GM23338 (cell line): ENCODE measurements around the gene CD47. TPM values are rescaled to one million over a fixed set of nuclear protein-coding genes. Genes with fewer than 3 reads are reported as not detected.
A peak's percentile ranks its signal among the peaks of the same experiment; 100 is the strongest.

Experiments
- ATAC-seq: fragments of 200-7000 bp; cut with Tn5 transposase; 3 replicates; pipeline ENCODE4 v1.9.1; 2020
- DNase-seq: peaks from one replicate; pipeline ENCODE4 v3.0.0-alpha.2; 2015; ENCODE audit warnings: low spot score
- H2AFZ ChIP-seq: fragments of 200-600 bp; sonication (generic); 2 replicates; pipeline ENCODE4 v1.8.0; 2016; ENCODE audit warnings: antibody characterized with exemption, mild to moderate bottlenecking, moderate library complexity
- H3F3A ChIP-seq: fragments of 200-600 bp; sonication (generic); replicated peaks from 2 replicates; pipeline ENCODE4 v1.8.0; 2017; ENCODE audit warnings: antibody characterized with exemption, mixed run types, low read depth
- H3K27ac ChIP-seq: fragments of 200-600 bp; sonication (generic); 2 replicates; pipeline ENCODE4 v1.6.1; 2016; ENCODE audit warnings: low read depth
- H3K27me3 ChIP-seq: fragments of 200-600 bp; sonication (generic); 2 replicates; pipeline ENCODE4 v1.8.0; 2016; ENCODE audit warnings: mild to moderate bottlenecking, mixed run types, moderate library complexity; ENCODE audit not compliant: insufficient read depth
- H3K36me3 ChIP-seq: fragments of 200-600 bp; sonication (generic); 2 replicates; pipeline ENCODE4 v1.8.0; 2016; ENCODE audit warnings: mild to moderate bottlenecking; ENCODE audit not compliant: insufficient read depth
- H3K4me1 ChIP-seq: fragments of 200-600 bp; sonication (generic); 2 replicates; pipeline ENCODE4 v1.8.0; 2016; ENCODE audit warnings: mild to moderate bottlenecking, moderate library complexity; ENCODE audit not compliant: insufficient read depth
- H3K4me2 ChIP-seq: fragments of 200-600 bp; sonication (generic); 2 replicates; pipeline ENCODE4 v1.7.1; 2017; ENCODE audit warnings: mixed run types
- H3K4me3 ChIP-seq: fragments of 200-600 bp; sonication (generic); 2 replicates; pipeline ENCODE4 v1.6.1; 2016; ENCODE audit warnings: mixed run types
- H3K79me2 ChIP-seq: fragments of 200-600 bp; sonication (generic); replicated peaks from 2 replicates; pipeline ENCODE4 v1.8.0; 2017; ENCODE audit warnings: mild to moderate bottlenecking; ENCODE audit not compliant: insufficient read depth
- H3K9me2 ChIP-seq: fragments of 200-600 bp; sonication (generic); 2 replicates; pipeline ENCODE4 v1.8.0; 2017; ENCODE audit not compliant: insufficient read depth
- H4K20me1 ChIP-seq: fragments of 200-600 bp; sonication (generic); replicated peaks from 2 replicates; pipeline ENCODE4 v1.8.0; 2017; ENCODE audit warnings: mild to moderate bottlenecking; ENCODE audit not compliant: insufficient read depth
- H3K27ac Mint-ChIP-seq: 2 replicates; pipeline ENCODE4 v1.8.0; 2020; ENCODE audit warnings: inconsistent platforms, mild to moderate bottlenecking, moderate library complexity, mixed read lengths
- H3K27me3 Mint-ChIP-seq: 3 replicates; pipeline ENCODE4 v1.8.0; 2022; ENCODE audit warnings: low read depth, mild to moderate bottlenecking, moderate library complexity, mixed read lengths, inconsistent platforms; ENCODE audit not compliant: insufficient read depth, poor library complexity
- H3K36me3 Mint-ChIP-seq: 3 replicates; pipeline ENCODE4 v1.8.0; 2021; ENCODE audit warnings: low read depth, mild to moderate bottlenecking, inconsistent platforms, moderate library complexity, mixed read lengths
- H3K4me1 Mint-ChIP-seq: 3 replicates; pipeline ENCODE4 v1.8.0; 2020; ENCODE audit warnings: mild to moderate bottlenecking, inconsistent platforms, mixed read lengths
- H3K4me3 Mint-ChIP-seq: 3 replicates; pipeline ENCODE4 v1.8.0; 2021; ENCODE audit warnings: moderate library complexity, mild to moderate bottlenecking, inconsistent platforms, mixed read lengths
- H3K9me3 Mint-ChIP-seq: 3 replicates; pipeline ENCODE4 v1.8.0; 2020; ENCODE audit warnings: moderate library complexity, mild to moderate bottlenecking, inconsistent platforms, mixed read lengths
- EZH2 ChIP-seq: fragments of 200-600 bp; sonication (generic); IDR thresholded peaks from one replicate; pipeline ENCODE4 v1.8.0; 2017; ENCODE audit warnings: antibody characterized with exemption, mild to moderate bottlenecking, low read depth; ENCODE audit not compliant: unreplicated experiment
- JUNB ChIP-seq: IDR thresholded peaks from one replicate; pipeline ENCODE4 v1.6.1; 2016; ENCODE audit warnings: antibody characterized with exemption; ENCODE audit not compliant: unreplicated experiment
- NANOG ChIP-seq: IDR thresholded peaks from 2 replicates; pipeline ENCODE4 v1.6.1; 2016; ENCODE audit warnings: antibody characterized with exemption, borderline replicate concordance
- STAT1 ChIP-seq: IDR thresholded peaks from one replicate; pipeline ENCODE4 v1.6.1; 2016; ENCODE audit warnings: antibody characterized with exemption; ENCODE audit not compliant: unreplicated experiment
- polyA plus RNA-seq: library from polyadenylated mRNA; unstranded; fragments of >200 nt; fragmentation: Nextera tagmentation; extraction: Ambion mirVana; gene quantifications from 2 replicates; pipeline ENCODE4 v1.2.1, GENCODE V29; 2016
- total RNA-seq: library from RNA; depleted of rRNA; stranded (reverse); fragments of >200 nt; shearing (Covaris generic); gene quantifications from 2 replicates; pipeline ENCODE4 v1.2.3, GENCODE V29; 2014
- TF ChIP-seq, protein P1 (sequence below): fragments of 250-450 bp; sonication (Bioruptor Pico); IDR thresholded peaks from 2 replicates; pipeline ENCODE4 v1.5.0; 2020; ENCODE audit warnings: mild to moderate bottlenecking, moderate library complexity
- TF ChIP-seq, protein P2 (sequence below), 2 experiments: fragments of 200-600 bp in 1 of 2; sonication (generic) in 1 of 2; conservative IDR thresholded peaks; 2 replicates each; pipeline versions ENCODE4 v1.5.1 to v1.6.1; 2016 to 2017; ENCODE audit warnings: antibody characterized with exemption in 2 of 2, low read depth in 2 of 2, mild to moderate bottlenecking in 2 of 2, moderate library complexity in 1 of 2
- TF ChIP-seq, protein P3 (sequence below): IDR thresholded peaks from 2 replicates; pipeline ENCODE4 v1.6.1; 2016; ENCODE audit warnings: antibody characterized with exemption

Gene CD47
- total and polyA plus RNA-seq, 2 experiments from 2014 or later: 22.1 to 26.9 TPM

DNA sequence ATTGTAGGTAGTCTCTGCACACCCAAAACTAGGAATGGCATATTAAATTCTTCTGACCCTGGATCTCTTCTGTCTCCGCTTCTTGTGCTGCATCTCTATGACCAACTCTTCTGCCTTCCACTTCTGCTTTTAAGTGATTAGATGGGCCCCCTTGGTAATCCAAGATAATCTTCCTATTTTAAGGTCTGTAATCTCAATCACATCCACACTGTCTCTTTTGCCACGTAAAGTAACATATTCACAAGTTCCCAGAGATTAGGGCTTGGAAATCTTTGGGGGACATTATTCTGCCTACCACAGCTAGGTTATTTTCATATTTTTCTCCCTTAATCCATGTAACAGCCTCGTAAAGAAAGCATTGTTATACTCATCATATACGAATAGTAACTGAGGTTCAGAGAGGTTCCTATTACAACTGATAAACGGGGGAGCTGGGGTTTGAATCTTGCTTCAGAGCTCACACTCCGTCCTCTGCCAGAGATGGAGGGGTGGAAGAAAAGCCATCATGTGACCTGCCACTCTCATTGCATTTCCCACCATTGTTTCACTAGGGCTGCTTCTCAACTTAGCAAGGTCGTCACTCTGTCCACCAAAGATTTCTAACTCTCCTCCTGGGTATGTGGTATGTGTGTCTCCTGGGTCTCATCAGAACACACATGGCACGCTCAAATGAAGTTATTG, 6.6 kb upstream of the CD47 start (continued):
- TF ChIP-seq, protein P1, sequence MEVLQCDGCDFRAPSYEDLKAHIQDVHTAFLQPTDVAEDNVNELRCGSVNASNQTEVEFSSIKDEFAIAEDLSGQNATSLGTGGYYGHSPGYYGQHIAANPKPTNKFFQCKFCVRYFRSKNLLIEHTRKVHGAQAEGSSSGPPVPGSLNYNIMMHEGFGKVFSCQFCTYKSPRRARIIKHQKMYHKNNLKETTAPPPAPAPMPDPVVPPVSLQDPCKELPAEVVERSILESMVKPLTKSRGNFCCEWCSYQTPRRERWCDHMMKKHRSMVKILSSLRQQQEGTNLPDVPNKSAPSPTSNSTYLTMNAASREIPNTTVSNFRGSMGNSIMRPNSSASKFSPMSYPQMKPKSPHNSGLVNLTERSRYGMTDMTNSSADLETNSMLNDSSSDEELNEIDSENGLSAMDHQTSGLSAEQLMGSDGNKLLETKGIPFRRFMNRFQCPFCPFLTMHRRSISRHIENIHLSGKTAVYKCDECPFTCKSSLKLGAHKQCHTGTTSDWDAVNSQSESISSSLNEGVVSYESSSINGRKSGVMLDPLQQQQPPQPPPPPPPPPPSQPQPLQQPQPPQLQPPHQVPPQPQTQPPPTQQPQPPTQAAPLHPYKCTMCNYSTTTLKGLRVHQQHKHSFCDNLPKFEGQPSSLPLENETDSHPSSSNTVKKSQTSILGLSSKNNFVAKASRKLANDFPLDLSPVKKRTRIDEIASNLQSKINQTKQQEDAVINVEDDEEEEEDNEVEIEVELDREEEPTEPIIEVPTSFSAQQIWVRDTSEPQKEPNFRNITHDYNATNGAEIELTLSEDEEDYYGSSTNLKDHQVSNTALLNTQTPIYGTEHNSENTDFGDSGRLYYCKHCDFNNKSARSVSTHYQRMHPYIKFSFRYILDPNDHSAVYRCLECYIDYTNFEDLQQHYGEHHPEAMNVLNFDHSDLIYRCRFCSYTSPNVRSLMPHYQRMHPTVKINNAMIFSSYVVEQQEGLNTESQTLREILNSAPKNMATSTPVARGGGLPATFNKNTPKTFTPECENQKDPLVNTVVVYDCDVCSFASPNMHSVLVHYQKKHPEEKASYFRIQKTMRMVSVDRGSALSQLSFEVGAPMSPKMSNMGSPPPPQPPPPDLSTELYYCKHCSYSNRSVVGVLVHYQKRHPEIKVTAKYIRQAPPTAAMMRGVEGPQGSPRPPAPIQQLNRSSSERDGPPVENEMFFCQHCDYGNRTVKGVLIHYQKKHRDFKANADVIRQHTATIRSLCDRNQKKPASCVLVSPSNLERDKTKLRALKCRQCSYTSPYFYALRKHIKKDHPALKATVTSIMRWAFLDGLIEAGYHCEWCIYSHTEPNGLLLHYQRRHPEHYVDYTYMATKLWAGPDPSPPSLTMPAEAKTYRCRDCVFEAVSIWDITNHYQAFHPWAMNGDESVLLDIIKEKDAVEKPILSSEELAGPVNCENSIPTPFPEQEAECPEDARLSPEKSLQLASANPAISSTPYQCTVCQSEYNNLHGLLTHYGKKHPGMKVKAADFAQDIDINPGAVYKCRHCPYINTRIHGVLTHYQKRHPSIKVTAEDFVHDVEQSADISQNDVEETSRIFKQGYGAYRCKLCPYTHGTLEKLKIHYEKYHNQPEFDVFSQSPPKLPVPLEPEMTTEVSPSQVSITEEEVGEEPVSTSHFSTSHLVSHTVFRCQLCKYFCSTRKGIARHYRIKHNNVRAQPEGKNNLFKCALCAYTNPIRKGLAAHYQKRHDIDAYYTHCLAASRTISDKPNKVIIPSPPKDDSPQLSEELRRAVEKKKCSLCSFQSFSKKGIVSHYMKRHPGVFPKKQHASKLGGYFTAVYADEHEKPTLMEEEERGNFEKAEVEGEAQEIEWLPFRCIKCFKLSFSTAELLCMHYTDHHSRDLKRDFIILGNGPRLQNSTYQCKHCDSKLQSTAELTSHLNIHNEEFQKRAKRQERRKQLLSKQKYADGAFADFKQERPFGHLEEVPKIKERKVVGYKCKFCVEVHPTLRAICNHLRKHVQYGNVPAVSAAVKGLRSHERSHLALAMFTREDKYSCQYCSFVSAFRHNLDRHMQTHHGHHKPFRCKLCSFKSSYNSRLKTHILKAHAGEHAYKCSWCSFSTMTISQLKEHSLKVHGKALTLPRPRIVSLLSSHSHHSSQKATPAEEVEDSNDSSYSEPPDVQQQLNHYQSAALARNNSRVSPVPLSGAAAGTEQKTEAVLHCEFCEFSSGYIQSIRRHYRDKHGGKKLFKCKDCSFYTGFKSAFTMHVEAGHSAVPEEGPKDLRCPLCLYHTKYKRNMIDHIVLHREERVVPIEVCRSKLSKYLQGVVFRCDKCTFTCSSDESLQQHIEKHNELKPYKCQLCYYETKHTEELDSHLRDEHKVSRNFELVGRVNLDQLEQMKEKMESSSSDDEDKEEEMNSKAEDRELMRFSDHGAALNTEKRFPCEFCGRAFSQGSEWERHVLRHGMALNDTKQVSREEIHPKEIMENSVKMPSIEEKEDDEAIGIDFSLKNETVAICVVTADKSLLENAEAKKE (CRISPR knock-in tag): no peak
- TF ChIP-seq, protein P2, sequence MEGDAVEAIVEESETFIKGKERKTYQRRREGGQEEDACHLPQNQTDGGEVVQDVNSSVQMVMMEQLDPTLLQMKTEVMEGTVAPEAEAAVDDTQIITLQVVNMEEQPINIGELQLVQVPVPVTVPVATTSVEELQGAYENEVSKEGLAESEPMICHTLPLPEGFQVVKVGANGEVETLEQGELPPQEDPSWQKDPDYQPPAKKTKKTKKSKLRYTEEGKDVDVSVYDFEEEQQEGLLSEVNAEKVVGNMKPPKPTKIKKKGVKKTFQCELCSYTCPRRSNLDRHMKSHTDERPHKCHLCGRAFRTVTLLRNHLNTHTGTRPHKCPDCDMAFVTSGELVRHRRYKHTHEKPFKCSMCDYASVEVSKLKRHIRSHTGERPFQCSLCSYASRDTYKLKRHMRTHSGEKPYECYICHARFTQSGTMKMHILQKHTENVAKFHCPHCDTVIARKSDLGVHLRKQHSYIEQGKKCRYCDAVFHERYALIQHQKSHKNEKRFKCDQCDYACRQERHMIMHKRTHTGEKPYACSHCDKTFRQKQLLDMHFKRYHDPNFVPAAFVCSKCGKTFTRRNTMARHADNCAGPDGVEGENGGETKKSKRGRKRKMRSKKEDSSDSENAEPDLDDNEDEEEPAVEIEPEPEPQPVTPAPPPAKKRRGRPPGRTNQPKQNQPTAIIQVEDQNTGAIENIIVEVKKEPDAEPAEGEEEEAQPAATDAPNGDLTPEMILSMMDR (conservative IDR thresholded peaks at IDR 0.05; ENCODE audit: low read depth in 2 of 2): no peak
- TF ChIP-seq JUNB: no peak

DNA sequence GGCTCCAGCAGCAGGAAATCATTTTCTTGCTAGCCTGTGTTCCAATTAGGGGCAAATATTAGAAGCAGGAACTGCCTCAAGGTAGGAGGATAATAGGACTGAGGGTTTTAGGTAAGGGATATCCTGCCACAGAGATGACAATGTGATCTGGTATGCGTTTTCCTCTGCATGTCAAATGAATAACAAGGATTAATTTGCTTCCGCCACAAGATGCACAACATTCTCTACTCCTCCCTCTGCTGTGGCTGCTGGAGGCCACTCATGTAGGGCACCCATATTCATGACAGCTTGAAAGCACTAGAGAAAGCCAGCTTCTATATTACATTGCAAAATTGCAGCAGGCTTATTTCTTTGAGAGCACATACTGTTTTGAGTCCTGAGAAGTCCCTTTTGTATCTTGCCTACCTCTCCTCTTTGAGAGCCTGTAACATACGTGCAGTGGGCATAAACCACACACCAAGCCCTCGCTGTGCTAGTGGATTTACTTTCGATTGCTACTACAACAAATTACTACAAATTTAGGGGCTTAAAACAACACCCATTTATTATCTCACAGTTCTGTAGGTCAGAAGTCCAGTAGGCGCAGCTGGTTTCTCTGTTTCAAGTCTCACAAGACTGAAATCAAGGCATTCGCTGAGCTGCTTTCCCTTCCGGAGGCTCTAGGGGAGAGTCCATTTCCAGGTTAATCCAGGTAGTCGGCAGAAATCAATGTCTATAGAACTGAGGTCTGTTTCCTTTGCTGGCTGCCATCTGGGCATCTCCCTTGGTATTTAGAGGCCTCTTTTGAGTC, 5.9 kb upstream of the CD47 start:
- H2AFZ ChIP-seq: 0 out of 2 replicates have a peak overlapping the region, but pooled peaks have one; percentile 14
- no peaks in the 10 kb centered on the region for H3K9me2 ChIP-seq
- no peak overlapping the region for H3K27ac ChIP-seq
- H3K4me3 Mint-ChIP-seq: no peak overlapping the region
- no peaks in the 10 kb centered on the region for H3K79me2 ChIP-seq
- peaks cover 17% of the 10 kb centered on the region for H3K27me3 Mint-ChIP-seq
- no peak for TF ChIP-seq STAT1
- TF ChIP-seq, protein P3, sequence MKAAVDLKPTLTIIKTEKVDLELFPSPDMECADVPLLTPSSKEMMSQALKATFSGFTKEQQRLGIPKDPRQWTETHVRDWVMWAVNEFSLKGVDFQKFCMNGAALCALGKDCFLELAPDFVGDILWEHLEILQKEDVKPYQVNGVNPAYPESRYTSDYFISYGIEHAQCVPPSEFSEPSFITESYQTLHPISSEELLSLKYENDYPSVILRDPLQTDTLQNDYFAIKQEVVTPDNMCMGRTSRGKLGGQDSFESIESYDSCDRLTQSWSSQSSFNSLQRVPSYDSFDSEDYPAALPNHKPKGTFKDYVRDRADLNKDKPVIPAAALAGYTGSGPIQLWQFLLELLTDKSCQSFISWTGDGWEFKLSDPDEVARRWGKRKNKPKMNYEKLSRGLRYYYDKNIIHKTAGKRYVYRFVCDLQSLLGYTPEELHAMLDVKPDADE: no peak
- no peak for TF ChIP-seq EZH2
- TF ChIP-seq NANOG: no peak
- H3F3A ChIP-seq: no peaks in the 10 kb centered on the region
- H3K27ac Mint-ChIP-seq: no peak overlapping the region
- H3K4me2 ChIP-seq: no peak overlapping the region
- peaks cover 20% of the 10 kb centered on the region for H3K27me3 ChIP-seq
- no peaks in the 10 kb centered on the region; the same call in 1 of the 3 replicates for H3K36me3 Mint-ChIP-seq
- no peaks in the 10 kb centered on the region for H3K36me3 ChIP-seq
- no peak for DNase-seq
- no peak for ATAC-seq
- H3K4me1 ChIP-seq: no peaks in the 10 kb centered on the region
- H3K4me1 Mint-ChIP-seq: peaks cover 7% of the 10 kb centered on the region; the same call in 2 of the 3 replicates
- no peak overlapping the region for H3K4me3 ChIP-seq
- H3K9me3 Mint-ChIP-seq: peaks cover 3% of the 10 kb centered on the region; the same call in 2 of the 3 replicates
- H4K20me1 ChIP-seq: no peaks in the 10 kb centered on the region
